GM23248 (cell line): ENCODE data around the gene LINC00237.

ENCODE experiments used
- EZH2 ChIP-seq: fragments of 200-600 bp; sonication (generic); IDR thresholded peaks from 2 replicates; pipeline ENCODE4 v1.6.1; 2018; ENCODE audit warnings: antibody characterized with exemption, mild to moderate bottlenecking; ENCODE audit not compliant: insufficient read depth, poor library complexity, severe bottlenecking
- EZH2phosphoT487 ChIP-seq: fragments of 200-600 bp; sonication (generic); IDR thresholded peaks from 2 replicates; pipeline ENCODE4 v1.6.1; 2018; ENCODE audit warnings: antibody characterized with exemption, moderate library complexity, mild to moderate bottlenecking, low read depth; ENCODE audit not compliant: insufficient read depth

DNA sequence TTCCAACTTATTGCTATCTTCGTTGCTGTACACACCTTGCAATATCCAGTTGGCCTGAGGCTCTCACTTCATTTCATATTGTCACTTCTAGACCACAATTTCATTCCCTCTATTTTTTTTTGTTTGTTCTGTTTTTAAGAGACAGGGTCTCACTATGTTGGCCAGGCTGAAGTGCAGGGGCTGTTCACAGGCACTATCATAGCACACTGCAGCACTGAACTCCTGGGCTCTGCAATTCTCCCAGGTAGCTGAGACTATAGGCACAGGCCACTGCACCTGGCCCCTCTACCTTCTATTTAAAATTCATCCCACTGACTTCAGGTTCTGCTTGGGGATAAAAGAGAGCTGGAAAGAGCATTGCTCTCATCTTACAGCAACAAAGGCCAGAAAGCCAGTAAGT lies 4.7 kb upstream of the LINC00237 start:
- TF ChIP-seq EZH2phosphoT487 (no peak), EZH2 (no peak)
